Measurements from ENCODE around the gene CEBPA.
A peak's percentile ranks its signal among the peaks of the same experiment; 100 is the strongest.

CEBPA gene

GRCh38 chr19:33312065-33312464 lies 9.7 kb upstream of the CEBPA start:
- no peak for DNase-seq (ENCODE audit: low spot score)

GRCh38 chr19:33311326-33311682 lies 9.0 kb upstream of the CEBPA start:
- no peak for DNase-seq (ENCODE audit: low spot score)

More at GRCh38 chr19:33312065-33312464, 9.7 kb upstream of the CEBPA start:
- no peaks in the 10 kb centered on the region for H3K4me1 Mint-ChIP-seq (ENCODE audit: low read depth)
- no peak overlapping the region for H3K4me3 Mint-ChIP-seq
- H3K27ac Mint-ChIP-seq: no peak overlapping the region
- no peaks in the 10 kb centered on the region for H3K9me3 Mint-ChIP-seq
- peaks cover 10% of the 10 kb centered on the region for H3K27me3 Mint-ChIP-seq (ENCODE audit: low read depth)
- H3K36me3 Mint-ChIP-seq (ENCODE audit: low read depth): no peaks in the 10 kb centered on the region

GRCh38 chr19:33310606-33311325 lies 8.4 kb upstream of the CEBPA start:
- Mint-ChIP-seq H3K4me3 (no peak overlapping the region), H3K4me1 (ENCODE audit: low read depth) (no peaks in the 10 kb centered on the region), H3K9me3 (no peaks in the 10 kb centered on the region), H3K36me3 (ENCODE audit: low read depth) (no peaks in the 10 kb centered on the region), H3K27ac (no peak overlapping the region), H3K27me3 (ENCODE audit: low read depth) (peaks cover 21% of the 10 kb centered on the region)
- no peak for DNase-seq (ENCODE audit: low spot score)

More at GRCh38 chr19:33311326-33311682, 9.0 kb upstream of the CEBPA start:
- Mint-ChIP-seq H3K36me3 (ENCODE audit: low read depth) (no peaks in the 10 kb centered on the region), H3K4me3 (no peak overlapping the region), H3K27ac (no peak overlapping the region), H3K4me1 (ENCODE audit: low read depth) (no peaks in the 10 kb centered on the region), H3K27me3 (ENCODE audit: low read depth) (peaks cover 15% of the 10 kb centered on the region), H3K9me3 (no peaks in the 10 kb centered on the region)

GRCh38 chr19:33309826-33310225 lies 7.5 kb upstream of the CEBPA start:
- no peak for DNase-seq (ENCODE audit: low spot score)
- H3K4me1 Mint-ChIP-seq (ENCODE audit: low read depth): no peaks in the 10 kb centered on the region
- peaks cover 29% of the 10 kb centered on the region for H3K27me3 Mint-ChIP-seq (ENCODE audit: low read depth)
- H3K27ac Mint-ChIP-seq: no peak overlapping the region
- no peaks in the 10 kb centered on the region for H3K9me3 Mint-ChIP-seq
- no peaks in the 10 kb centered on the region for H3K36me3 Mint-ChIP-seq (ENCODE audit: low read depth)
- H3K4me3 Mint-ChIP-seq: no peak overlapping the region

GRCh38 chr19:33306853-33307792 lies 4.8 kb upstream of the CEBPA start:
- no peak overlapping the region for H3K27ac Mint-ChIP-seq
- no peak for DNase-seq (ENCODE audit: low spot score)
- H3K4me3 Mint-ChIP-seq: no peak overlapping the region
- H3K4me1 Mint-ChIP-seq (ENCODE audit: low read depth): no peaks in the 10 kb centered on the region
- H3K36me3 Mint-ChIP-seq (ENCODE audit: low read depth): no peaks in the 10 kb centered on the region
- peaks cover 40% of the 10 kb centered on the region for H3K27me3 Mint-ChIP-seq (ENCODE audit: low read depth)
- H3K9me3 Mint-ChIP-seq: no peaks in the 10 kb centered on the region

GRCh38 chr19:33306191-33306590 lies 3.9 kb upstream of the CEBPA start:
- no peak for DNase-seq (ENCODE audit: low spot score)
- Mint-ChIP-seq H3K27me3 (ENCODE audit: low read depth) (peaks cover 40% of the 10 kb centered on the region), H3K27ac (no peak overlapping the region), H3K9me3 (no peaks in the 10 kb centered on the region), H3K4me3 (no peak overlapping the region), H3K36me3 (ENCODE audit: low read depth) (no peaks in the 10 kb centered on the region), H3K4me1 (ENCODE audit: low read depth) (no peaks in the 10 kb centered on the region)

GRCh38 chr19:33304760-33305647 lies 2.7 kb upstream of the CEBPA start:
- no peaks in the 10 kb centered on the region for H3K4me1 Mint-ChIP-seq (ENCODE audit: low read depth)
- no peak for DNase-seq (ENCODE audit: low spot score)
- H3K4me3 Mint-ChIP-seq: no peak overlapping the region
- H3K27me3 Mint-ChIP-seq (ENCODE audit: low read depth): peaks cover 49% of the 10 kb centered on the region
- H3K27ac Mint-ChIP-seq: no peak overlapping the region
- H3K36me3 Mint-ChIP-seq (ENCODE audit: low read depth): no peaks in the 10 kb centered on the region
- H3K9me3 Mint-ChIP-seq: no peaks in the 10 kb centered on the region

GRCh38 chr19:33304371-33304759 lies 2.0 kb upstream of the CEBPA start:
- H3K4me1 Mint-ChIP-seq (ENCODE audit: low read depth): no peaks in the 10 kb centered on the region
- H3K9me3 Mint-ChIP-seq: no peaks in the 10 kb centered on the region
- no peaks in the 10 kb centered on the region for H3K36me3 Mint-ChIP-seq (ENCODE audit: low read depth)
- no peak overlapping the region for H3K27ac Mint-ChIP-seq
- DNase-seq (ENCODE audit: low spot score): no peak
- no peak overlapping the region for H3K4me3 Mint-ChIP-seq
- peaks cover 53% of the 10 kb centered on the region for H3K27me3 Mint-ChIP-seq (ENCODE audit: low read depth)

- H3K9me3 Mint-ChIP-seq: no peaks in the 10 kb centered on the region
- no peaks in the 10 kb centered on the region for H3K4me1 Mint-ChIP-seq (ENCODE audit: low read depth)
- H3K27me3 Mint-ChIP-seq (ENCODE audit: low read depth): peaks cover 57% of the 10 kb centered on the region
- H3K4me3 Mint-ChIP-seq: no peak overlapping the region
- H3K27ac Mint-ChIP-seq: no peak overlapping the region
- DNase-seq (ENCODE audit: low spot score): no peak
- no peaks in the 10 kb centered on the region for H3K36me3 Mint-ChIP-seq (ENCODE audit: low read depth)
Observed at GRCh38 chr19:33303791-33304345, 1.5 kb upstream of the CEBPA start.

- Mint-ChIP-seq H3K4me3 (peak overlapping the region; percentile 51), H3K27me3 (ENCODE audit: low read depth) (peaks cover 57% of the 10 kb centered on the region), H3K27ac (no peak overlapping the region), H3K4me1 (ENCODE audit: low read depth) (no peaks in the 10 kb centered on the region), H3K36me3 (ENCODE audit: low read depth) (no peaks in the 10 kb centered on the region), H3K9me3 (no peaks in the 10 kb centered on the region)
- no peak for DNase-seq (ENCODE audit: low spot score)
Observed at GRCh38 chr19:33302974-33303790, 848 bp upstream of the CEBPA start.

- no peak overlapping the region for H3K4me3 Mint-ChIP-seq
- no peak for DNase-seq (ENCODE audit: low spot score)
- no peaks in the 10 kb centered on the region for H3K36me3 Mint-ChIP-seq (ENCODE audit: low read depth)
- H3K27ac Mint-ChIP-seq: no peak overlapping the region
- no peaks in the 10 kb centered on the region for H3K4me1 Mint-ChIP-seq (ENCODE audit: low read depth)
- no peaks in the 10 kb centered on the region for H3K9me3 Mint-ChIP-seq
- H3K27me3 Mint-ChIP-seq (ENCODE audit: low read depth): peaks cover 49% of the 10 kb centered on the region
Observed at GRCh38 chr19:33301900-33302174, 497 bp downstream of the CEBPA start.

- H3K36me3 Mint-ChIP-seq (ENCODE audit: low read depth): no peaks in the 10 kb centered on the region
- no peaks in the 10 kb centered on the region for H3K4me1 Mint-ChIP-seq (ENCODE audit: low read depth)
- peaks cover 46% of the 10 kb centered on the region for H3K27me3 Mint-ChIP-seq (ENCODE audit: low read depth)
- no peak overlapping the region for H3K27ac Mint-ChIP-seq
- no peak overlapping the region for H3K4me3 Mint-ChIP-seq
- no peaks in the 10 kb centered on the region for H3K9me3 Mint-ChIP-seq
- no peak for DNase-seq (ENCODE audit: low spot score)
Observed at GRCh38 chr19:33301144-33301899, 1.0 kb downstream of the CEBPA start.

GRCh38 chr19:33300894-33301143 lies 1.5 kb downstream of the CEBPA start:
- Mint-ChIP-seq H3K27ac (no peak overlapping the region), H3K4me1 (ENCODE audit: low read depth) (no peaks in the 10 kb centered on the region), H3K4me3 (no peak overlapping the region), H3K27me3 (ENCODE audit: low read depth) (peaks cover 41% of the 10 kb centered on the region), H3K36me3 (ENCODE audit: low read depth) (no peaks in the 10 kb centered on the region), H3K9me3 (no peaks in the 10 kb centered on the region)
- DNase-seq (ENCODE audit: low spot score): no peak
